H9 (cell line): ENCODE results near the gene TMCO4. TPM values are rescaled to one million over a fixed set of nuclear protein-coding genes. Genes with fewer than 3 reads are reported as not detected.

Experiments used
- DNase-seq: peaks from one replicate; pipeline ENCODE4 v3.0.0-alpha.2; 2017
- H2AFZ ChIP-seq: one replicate; pipeline ENCODE4 v1.6.1; 2013; ENCODE audit warnings: mild to moderate bottlenecking, low read length, control low read depth, moderate library complexity
- H2AK5ac ChIP-seq: 2 replicates; pipeline ENCODE4 v1.6.1; 2013; ENCODE audit warnings: low read length, control low read depth, mixed read lengths; ENCODE audit not compliant: insufficient read length
- H2BK120ac ChIP-seq: one replicate; pipeline ENCODE4 v1.6.1; 2013; ENCODE audit warnings: low read depth, mild to moderate bottlenecking, low read length, control low read depth, inconsistent platforms; ENCODE audit not compliant: poor library complexity, severe bottlenecking
- H2BK12ac ChIP-seq: 2 replicates; pipeline ENCODE4 v1.6.1; 2013; ENCODE audit warnings: low read length, control low read depth, mixed read lengths, low read depth; ENCODE audit not compliant: insufficient read length
- H2BK15ac ChIP-seq: 2 replicates; pipeline ENCODE4 v1.6.1; 2013; ENCODE audit warnings: low read depth, low read length, control low read depth
- H2BK20ac ChIP-seq: one replicate; pipeline ENCODE4 v1.6.1; 2013; ENCODE audit warnings: low read depth, mild to moderate bottlenecking, low read length, control low read depth, inconsistent platforms; ENCODE audit not compliant: poor library complexity, severe bottlenecking
- H2BK5ac ChIP-seq: 2 replicates; pipeline ENCODE4 v1.6.1; 2013; ENCODE audit warnings: low read length, control low read depth, mixed read lengths; ENCODE audit not compliant: insufficient read length
- H3K14ac ChIP-seq: 2 replicates; pipeline ENCODE4 v1.6.1; 2013; ENCODE audit warnings: low read length, control low read depth; ENCODE audit not compliant: insufficient read depth
- H3K18ac ChIP-seq: 2 replicates; pipeline ENCODE4 v1.6.1; 2013; ENCODE audit warnings: low read depth, mild to moderate bottlenecking, mixed read lengths, low read length, control low read depth; ENCODE audit not compliant: insufficient read length
- H3K23ac ChIP-seq: 2 replicates; pipeline ENCODE4 v1.6.1; 2013; ENCODE audit warnings: low read length, control low read depth, mixed read lengths, low read depth; ENCODE audit not compliant: insufficient read length
- H3K23me2 ChIP-seq: 2 replicates; pipeline ENCODE4 v1.6.1; 2013; ENCODE audit warnings: low read depth, mild to moderate bottlenecking, mixed read lengths, low read length, control low read depth; ENCODE audit not compliant: insufficient read length, poor library complexity, severe bottlenecking
- H3K27ac ChIP-seq: 2 replicates; pipeline ENCODE4 v1.5.1; 2013; ENCODE audit warnings: low read length, control low read depth, mixed read lengths, low read depth; ENCODE audit not compliant: insufficient read length
- H3K27me3 ChIP-seq: 2 replicates; pipeline ENCODE4 v1.6.1; 2013; ENCODE audit warnings: low read length, control low read depth, inconsistent platforms; ENCODE audit not compliant: insufficient read depth
- H3K4ac ChIP-seq: 2 replicates; pipeline ENCODE4 v1.6.1; 2013; ENCODE audit warnings: low read depth, mild to moderate bottlenecking, control low read depth, inconsistent platforms, low read length, moderate library complexity
- H3K4me1 ChIP-seq: 2 replicates; pipeline ENCODE4 v1.6.1; 2013; ENCODE audit warnings: low read length, control low read depth, inconsistent platforms; ENCODE audit not compliant: insufficient read depth
- H3K4me2 ChIP-seq: 2 replicates; pipeline ENCODE4 v1.6.1; 2013; ENCODE audit warnings: low read length, control low read depth, mixed read lengths; ENCODE audit not compliant: insufficient read length, insufficient read depth
- H3K56ac ChIP-seq: 2 replicates; pipeline ENCODE4 v1.6.1; 2013; ENCODE audit warnings: low read depth, mild to moderate bottlenecking, mixed read lengths, low read length, control low read depth; ENCODE audit not compliant: insufficient read length
- H3K79me1 ChIP-seq: 2 replicates; pipeline ENCODE4 v1.6.1; 2013; ENCODE audit warnings: low read depth, mild to moderate bottlenecking, moderate library complexity, low read length, control low read depth, inconsistent platforms; ENCODE audit not compliant: insufficient read depth, poor library complexity, severe bottlenecking
- H3K79me2 ChIP-seq: 2 replicates; pipeline ENCODE4 v1.6.1; 2013; ENCODE audit warnings: low read length, control low read depth, inconsistent platforms; ENCODE audit not compliant: insufficient read depth
- H3K9ac ChIP-seq: 2 replicates; pipeline ENCODE4 v1.6.1; 2013; ENCODE audit warnings: low read length, control low read depth, mixed read lengths; ENCODE audit not compliant: insufficient read length; ENCODE audit errors: extremely low read depth
- H3K9me3 ChIP-seq: one replicate; pipeline ENCODE4 v1.6.1; 2013; ENCODE audit warnings: low read depth, low read length, inconsistent platforms; ENCODE audit not compliant: control insufficient read depth
- H3T11ph ChIP-seq: one replicate; pipeline ENCODE4 v1.6.1; 2013; ENCODE audit warnings: mild to moderate bottlenecking, low read length, control low read depth, inconsistent platforms
- H4K20me1 ChIP-seq: one replicate; pipeline ENCODE4 v1.6.1; 2013; ENCODE audit not compliant: control insufficient read depth, insufficient read length, insufficient read depth
- H4K5ac ChIP-seq: 2 replicates; pipeline ENCODE4 v1.6.1; 2013; ENCODE audit warnings: low read depth, mild to moderate bottlenecking, mixed read lengths, low read length, control low read depth; ENCODE audit not compliant: insufficient read length
- H4K8ac ChIP-seq: replicated peaks from 2 replicates; pipeline ENCODE4 v1.6.1; 2013; ENCODE audit warnings: low read length, control low read depth, mixed read lengths, low read depth; ENCODE audit not compliant: insufficient read length
- H4K91ac ChIP-seq: 2 replicates; pipeline ENCODE4 v1.6.1; 2013; ENCODE audit warnings: low read depth, mild to moderate bottlenecking, moderate library complexity, mixed read lengths, low read length, control low read depth; ENCODE audit not compliant: insufficient read length
- H3K27ac Mint-ChIP-seq, 3 experiments: 2 replicates in 2 of 3; 3 replicates in 1 of 3; pipeline ENCODE4 v1.8.0; 2020 to 2021; ENCODE audit warnings: mixed read lengths in 3 of 3, mild to moderate bottlenecking in 1 of 3, moderate library complexity in 1 of 3
- H3K27me3 Mint-ChIP-seq: 2 replicates; pipeline ENCODE4 v1.8.0; 2021; ENCODE audit warnings: low read depth, mild to moderate bottlenecking, moderate library complexity, mixed read lengths
- H3K36me3 Mint-ChIP-seq, 3 experiments: 2 replicates in 2 of 3; 3 replicates in 1 of 3; pipeline ENCODE4 v1.8.0; 2020 to 2021; ENCODE audit warnings: low read depth in 3 of 3, mixed read lengths in 3 of 3; ENCODE audit not compliant: insufficient read depth in 1 of 3
- H3K4me1 Mint-ChIP-seq, 2 experiments: 2 replicates each; pipeline ENCODE4 v1.8.0; 2020; ENCODE audit warnings: mixed read lengths in 2 of 2
- H3K4me3 Mint-ChIP-seq, 2 experiments: 2 replicates in 1 of 2; 3 replicates in 1 of 2; pipeline ENCODE4 v1.8.0; 2020 to 2021; ENCODE audit warnings: mild to moderate bottlenecking in 2 of 2, mixed read lengths in 2 of 2, moderate library complexity in 1 of 2
- H3K9me3 Mint-ChIP-seq, 2 experiments: 2 replicates in 1 of 2; 3 replicates in 1 of 2; pipeline ENCODE4 v1.8.0; 2020; ENCODE audit warnings: mild to moderate bottlenecking in 2 of 2, mixed read lengths in 2 of 2, moderate library complexity in 1 of 2
- WGBS: extraction: QIAGEN DNeasy Blood & Tissue Kit; methylation state at CpG from one replicate; pipeline ENCODE4 v1.1.7; 2013; ENCODE audit warnings: missing lambda C conversion rate, low lambda C conversion rate, mixed read lengths; ENCODE audit not compliant: insufficient read length; ENCODE audit errors: extremely low coverage; 5-methylcytosine and 5-hydroxymethylcytosine counted together
- total RNA-seq: library from RNA; stranded (reverse); gene quantifications from 2 replicates; pipeline ENCODE4 v1.2.1, GENCODE V29; 2021
- TF ChIP-seq, protein P1 (sequence below): fragments of 200-600 bp; sonication (generic); conservative IDR thresholded peaks from 3 replicates; pipeline ENCODE4 v1.8.0; 2021; ENCODE audit warnings: antibody characterized with exemption, mild to moderate bottlenecking

Gene TMCO4
- total RNA-seq, 1 experiment from 2014 or later = 4.0 TPM

GRCh38 chr1:19793360-19794046, 6.2 kb downstream of the TMCO4 start:
- no peak overlapping the region for H3K56ac ChIP-seq
- Mint-ChIP-seq H3K9me3 (no peaks in the 10 kb centered on the region; a peak in 1 of 5 replicates), H3K36me3 (peaks cover 0 to 2% (median 0%) of the 10 kb centered on the region in 3 experiments; a peak in 2 of 7 replicates), H3K4me1 (peaks cover 5 to 10% of the 10 kb centered on the region in 2 experiments), H3K4me3 (no peak overlapping the region), H3K27ac (no peak overlapping the region), H3K27me3 (peaks cover 41% of the 10 kb centered on the region)
- H2BK5ac ChIP-seq = no peak overlapping the region
- no peaks in the 10 kb centered on the region for H3K4me1 ChIP-seq
- no peak overlapping the region for H2BK120ac ChIP-seq
- no peak for DNase-seq
- no peaks in the 10 kb centered on the region for H3K9me3 ChIP-seq
- H3K4me2 ChIP-seq = no peak overlapping the region
- H3K18ac ChIP-seq = no peak overlapping the region
- no peak overlapping the region for H4K8ac ChIP-seq
- H2BK12ac ChIP-seq = no peak overlapping the region
- H2AK5ac ChIP-seq = no peak overlapping the region
- no peak overlapping the region for H3K4ac ChIP-seq
- TF ChIP-seq, protein P1, sequence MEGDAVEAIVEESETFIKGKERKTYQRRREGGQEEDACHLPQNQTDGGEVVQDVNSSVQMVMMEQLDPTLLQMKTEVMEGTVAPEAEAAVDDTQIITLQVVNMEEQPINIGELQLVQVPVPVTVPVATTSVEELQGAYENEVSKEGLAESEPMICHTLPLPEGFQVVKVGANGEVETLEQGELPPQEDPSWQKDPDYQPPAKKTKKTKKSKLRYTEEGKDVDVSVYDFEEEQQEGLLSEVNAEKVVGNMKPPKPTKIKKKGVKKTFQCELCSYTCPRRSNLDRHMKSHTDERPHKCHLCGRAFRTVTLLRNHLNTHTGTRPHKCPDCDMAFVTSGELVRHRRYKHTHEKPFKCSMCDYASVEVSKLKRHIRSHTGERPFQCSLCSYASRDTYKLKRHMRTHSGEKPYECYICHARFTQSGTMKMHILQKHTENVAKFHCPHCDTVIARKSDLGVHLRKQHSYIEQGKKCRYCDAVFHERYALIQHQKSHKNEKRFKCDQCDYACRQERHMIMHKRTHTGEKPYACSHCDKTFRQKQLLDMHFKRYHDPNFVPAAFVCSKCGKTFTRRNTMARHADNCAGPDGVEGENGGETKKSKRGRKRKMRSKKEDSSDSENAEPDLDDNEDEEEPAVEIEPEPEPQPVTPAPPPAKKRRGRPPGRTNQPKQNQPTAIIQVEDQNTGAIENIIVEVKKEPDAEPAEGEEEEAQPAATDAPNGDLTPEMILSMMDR = no peak
- no peak overlapping the region for H2AFZ ChIP-seq
- H3K14ac ChIP-seq = no peak overlapping the region
- H4K91ac ChIP-seq = no peak overlapping the region
- H3K23me2 ChIP-seq = no peaks in the 10 kb centered on the region
- no peak overlapping the region for H3K23ac ChIP-seq
- no peaks in the 10 kb centered on the region for H4K20me1 ChIP-seq
- H3K27ac ChIP-seq = no peak overlapping the region
- H3K79me1 ChIP-seq = no peaks in the 10 kb centered on the region
- H3K27me3 ChIP-seq = no peaks in the 10 kb centered on the region; the same call in 1 of the 2 replicates
- no peak overlapping the region for H3T11ph ChIP-seq
- no peak overlapping the region for H2BK20ac ChIP-seq
- no peak overlapping the region for H3K9ac ChIP-seq
- no peak overlapping the region for H4K5ac ChIP-seq
- no peaks in the 10 kb centered on the region for H3K79me2 ChIP-seq
- H2BK15ac ChIP-seq = no peak overlapping the region
- WGBS = no CpG with 5 or more reads among the region's 6 CpGs
